ENCODE measurements around the gene MAN2B2.

MAN2B2 gene

GRCh38 chr4:6574747-6575502, at the start of gene MAN2B2:
Gene MAN2B2 (plus strand): TSS chr4:6575189. CDS start chr4:6575211, 22 bp downstream.
- peak; percentile 66 to 96 (median 91) for DNase-seq
- intact Hi-C loops (cut with DNase I): no loop called here

- intact Hi-C loops (cut with DNase I): no loop called here
- DNase-seq: peak in 2 of 42 donors; percentile 1 to 2
Measured at GRCh38 chr4:6525474-6525873, 49.5 kb upstream of the MAN2B2 start.

GRCh38 chr4:6526156-6526555, 48.8 kb upstream of the MAN2B2 start:
- intact Hi-C loops (cut with DNase I): no loop called here
- peak in 4 of 42 donors; percentile 5 to 40 (median 20) for DNase-seq

- peak in 25 of 42 donors; percentile 4 to 80 (median 44) for DNase-seq
- intact Hi-C loops (cut with DNase I): no loop called here
Measured at GRCh38 chr4:6526671-6527091, 48.3 kb upstream of the MAN2B2 start.

- intact Hi-C loops (cut with DNase I): no loop called here
- DNase-seq: peak in 2 of 42 donors; percentile 16 to 23
Measured at GRCh38 chr4:6527259-6527658, 47.7 kb upstream of the MAN2B2 start.

GRCh38 chr4:6527683-6528595, 47.0 kb upstream of the MAN2B2 start:
- DNase-seq: peak in 2 of 42 donors; percentile 25 to 26
- intact Hi-C loops (cut with DNase I): no loop called here

- peak in 1 of 42 donors; percentile 22 for DNase-seq
- intact Hi-C loops (cut with DNase I): no loop called here
Measured at GRCh38 chr4:6529021-6529420, 46.0 kb upstream of the MAN2B2 start.

- intact Hi-C loops (cut with DNase I): no loop called here
- peak in 2 of 42 donors; percentile 1 to 20 for DNase-seq
Measured at GRCh38 chr4:6530301-6530700, 44.7 kb upstream of the MAN2B2 start.

- intact Hi-C loops (cut with DNase I): no loop called here
- peak in 2 of 42 donors; percentile 1 to 22 for DNase-seq
Measured at GRCh38 chr4:6530964-6531363, 44.0 kb upstream of the MAN2B2 start.

GRCh38 chr4:6532102-6532501, 42.9 kb upstream of the MAN2B2 start:
- DNase-seq: no peak
- intact Hi-C loops (cut with DNase I): no loop called here

GRCh38 chr4:6532658-6533057, 42.3 kb upstream of the MAN2B2 start:
- intact Hi-C loops (cut with DNase I): no loop called here

GRCh38 chr4:6534050-6534449, 40.9 kb upstream of the MAN2B2 start:
- no peak for DNase-seq
- intact Hi-C loops (cut with DNase I): no loop called here

More at GRCh38 chr4:6532658-6533057, 42.3 kb upstream of the MAN2B2 start:
- DNase-seq: peak in 14 of 42 donors; percentile 25 to 60 (median 46)

- intact Hi-C loops (cut with DNase I): no loop called here
- peak in 1 of 42 donors; percentile 28 for DNase-seq
Measured at GRCh38 chr4:6534618-6535328, 40.2 kb upstream of the MAN2B2 start.

GRCh38 chr4:6535329-6535692, 39.7 kb upstream of the MAN2B2 start:
- intact Hi-C loops (cut with DNase I): no loop called here
- no peak for DNase-seq

GRCh38 chr4:6535706-6536105, 39.3 kb upstream of the MAN2B2 start:
- intact Hi-C loops (cut with DNase I): no loop called here
- DNase-seq: no peak

GRCh38 chr4:6538111-6538510, 36.9 kb upstream of the MAN2B2 start:
- DNase-seq: no peak
- intact Hi-C loops (cut with DNase I): no loop called here

GRCh38 chr4:6538575-6538974, 36.4 kb upstream of the MAN2B2 start:
- intact Hi-C loops (cut with DNase I): no loop called here
- peak in 25 of 42 donors; percentile 37 to 78 (median 58) for DNase-seq

- peak in 1 of 42 donors; percentile 1 for DNase-seq
- intact Hi-C loops (cut with DNase I): no loop called here
Measured at GRCh38 chr4:6539009-6539764, 35.8 kb upstream of the MAN2B2 start.
